SK-N-DZ (cell line): ENCODE measurements around the gene FTSJ3.
A peak's percentile ranks its signal among the peaks of the same experiment; 100 is the strongest.

Source experiments
- DNase-seq: peaks from one replicate; pipeline ENCODE4 v3.0.0-alpha.2; 2015; ENCODE audit warnings: low spot score

The FTSJ3 gene

GRCh38 chr17:63786117-63786516 lies 41.3 kb downstream of the FTSJ3 start:
- DNase-seq, result no peak

GRCh38 chr17:63785556-63785955 lies 41.9 kb downstream of the FTSJ3 start:
- DNase-seq, result no peak

- DNase-seq, result no peak
Observed at GRCh38 chr17:63783522-63783921, 43.9 kb downstream of the FTSJ3 start.

GRCh38 chr17:63780928-63781327 lies 46.5 kb downstream of the FTSJ3 start:
- DNase-seq, result no peak

GRCh38 chr17:63780507-63780906 lies 47.0 kb downstream of the FTSJ3 start:
- no peak for DNase-seq

GRCh38 chr17:63775420-63775819 lies 52.0 kb downstream of the FTSJ3 start:
- DNase-seq, result no peak

GRCh38 chr17:63774969-63775265 lies 52.5 kb downstream of the FTSJ3 start:
- DNase-seq, result no peak

- DNase-seq, result peak; percentile 64
Observed at GRCh38 chr17:63774141-63774968, 53.1 kb downstream of the FTSJ3 start, which contains the start of gene DDX42. DDX42 (plus strand) TSS chr17:63774170; CDS start chr17:63787050, 12,880 bp downstream.

- peak; percentile 100 for DNase-seq
Observed at GRCh38 chr17:63773272-63774140, 54.0 kb downstream of the FTSJ3 start, which contains the start of gene CCDC47. CCDC47 (minus strand) TSS chr17:63773597; CDS start chr17:63766175, 7,422 bp downstream.

GRCh38 chr17:63772801-63773271 lies 54.6 kb downstream of the FTSJ3 start:
- DNase-seq, result peak; percentile 38
